NCI-H128 (cell line): ENCODE results near the gene NRXN3.
"Not testable (repeated sequence)": the region's sequence is repeated elsewhere in the genome, so short reads cannot be mapped to it uniquely, and the experiment has no call there.

Source experiments
- DNase-seq: peaks from one replicate; lab custom pipeline; 2025; ENCODE audit not compliant: unreplicated experiment; lab: John Stamatoyannopoulos, UW

Gene NRXN3

GRCh38 chr14:78479127-78479780 is 309.1 kb downstream of the NRXN3 start:
- no peak for DNase-seq

GRCh38 chr14:78484028-78484427 is 313.9 kb downstream of the NRXN3 start:
- no peak for DNase-seq

GRCh38 chr14:78486081-78486480 is 315.9 kb downstream of the NRXN3 start:
- DNase-seq: no peak

GRCh38 chr14:78486621-78487020 is 316.4 kb downstream of the NRXN3 start:
- no peak for DNase-seq

- not testable (repeated sequence) for DNase-seq
Observed at GRCh38 chr14:78487573-78487972, 317.4 kb downstream of the NRXN3 start.

GRCh38 chr14:78488938-78489337 is 318.8 kb downstream of the NRXN3 start:
- no peak for DNase-seq

- no peak for DNase-seq
Observed at GRCh38 chr14:78491048-78491447, 320.9 kb downstream of the NRXN3 start.

- no peak for DNase-seq
Observed at GRCh38 chr14:78498062-78498595, 328.0 kb downstream of the NRXN3 start.

- no peak for DNase-seq
Observed at GRCh38 chr14:78501909-78502308, 331.7 kb downstream of the NRXN3 start.

GRCh38 chr14:78508023-78508422 is 337.9 kb downstream of the NRXN3 start:
- no peak for DNase-seq

- DNase-seq: no peak
Observed at GRCh38 chr14:78509516-78509915, 339.3 kb downstream of the NRXN3 start.

GRCh38 chr14:78512021-78512420 is 341.8 kb downstream of the NRXN3 start:
- no peak for DNase-seq

GRCh38 chr14:78519863-78520262 is 349.7 kb downstream of the NRXN3 start:
- DNase-seq: no peak

- no peak for DNase-seq
Observed at GRCh38 chr14:78524196-78524595, 354.0 kb downstream of the NRXN3 start.

- no peak for DNase-seq
Observed at GRCh38 chr14:78524766-78525165, 354.6 kb downstream of the NRXN3 start.

GRCh38 chr14:78530078-78530477 is 359.9 kb downstream of the NRXN3 start:
- DNase-seq: no peak

GRCh38 chr14:78534141-78534540 is 364.0 kb downstream of the NRXN3 start:
- DNase-seq: no peak

GRCh38 chr14:78535041-78535440 is 364.9 kb downstream of the NRXN3 start:
- DNase-seq: no peak

- DNase-seq: not testable (repeated sequence)
Observed at GRCh38 chr14:78541788-78542187, 371.6 kb downstream of the NRXN3 start.

GRCh38 chr14:78543433-78543832 is 373.3 kb downstream of the NRXN3 start:
- no peak for DNase-seq

- no peak for DNase-seq
Observed at GRCh38 chr14:78561074-78561473, 390.9 kb downstream of the NRXN3 start.

- peak; percentile 75 for DNase-seq
Observed at GRCh38 chr14:78566026-78566858, 396.1 kb downstream of the NRXN3 start.
